ENCODE results near the gene KLK15.

DNA sequence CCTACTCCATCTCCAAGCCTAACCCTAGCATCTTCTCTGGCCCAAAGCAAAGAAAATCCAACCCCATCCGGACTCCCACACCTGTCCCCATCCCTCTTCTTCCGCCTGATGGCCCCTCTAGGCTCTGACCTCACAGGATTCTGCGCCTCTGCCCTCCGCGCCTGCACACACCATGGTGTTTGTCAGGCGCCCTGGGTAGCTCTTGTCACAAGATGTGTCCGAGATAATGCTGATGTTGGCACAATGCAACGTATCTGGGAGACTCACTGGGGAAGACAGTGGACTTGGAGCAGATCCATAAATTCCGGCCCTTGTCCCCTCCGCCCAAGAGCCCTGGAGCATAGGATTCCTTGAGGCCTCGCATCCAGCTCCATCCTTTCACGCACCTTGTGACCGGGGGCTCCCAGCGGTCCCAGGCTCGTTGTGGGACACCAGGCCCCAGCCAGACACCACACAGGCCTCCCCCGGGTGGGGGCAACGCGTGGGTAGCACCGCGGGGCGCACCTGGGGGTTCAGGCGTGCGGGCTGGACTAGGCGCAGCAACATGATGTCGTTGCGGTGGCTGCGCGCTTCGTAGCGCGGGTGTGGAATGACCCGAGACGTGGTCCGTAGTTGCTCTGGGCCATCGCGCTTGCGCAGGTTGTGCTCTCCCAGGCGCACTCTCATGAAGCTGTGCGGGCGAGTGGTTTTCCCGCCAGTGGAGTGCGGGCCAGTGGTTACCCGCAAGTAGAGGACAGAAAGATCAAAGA, 6.7 kb downstream of the KLK15 start:
- TF ChIP-seq, protein P1, sequence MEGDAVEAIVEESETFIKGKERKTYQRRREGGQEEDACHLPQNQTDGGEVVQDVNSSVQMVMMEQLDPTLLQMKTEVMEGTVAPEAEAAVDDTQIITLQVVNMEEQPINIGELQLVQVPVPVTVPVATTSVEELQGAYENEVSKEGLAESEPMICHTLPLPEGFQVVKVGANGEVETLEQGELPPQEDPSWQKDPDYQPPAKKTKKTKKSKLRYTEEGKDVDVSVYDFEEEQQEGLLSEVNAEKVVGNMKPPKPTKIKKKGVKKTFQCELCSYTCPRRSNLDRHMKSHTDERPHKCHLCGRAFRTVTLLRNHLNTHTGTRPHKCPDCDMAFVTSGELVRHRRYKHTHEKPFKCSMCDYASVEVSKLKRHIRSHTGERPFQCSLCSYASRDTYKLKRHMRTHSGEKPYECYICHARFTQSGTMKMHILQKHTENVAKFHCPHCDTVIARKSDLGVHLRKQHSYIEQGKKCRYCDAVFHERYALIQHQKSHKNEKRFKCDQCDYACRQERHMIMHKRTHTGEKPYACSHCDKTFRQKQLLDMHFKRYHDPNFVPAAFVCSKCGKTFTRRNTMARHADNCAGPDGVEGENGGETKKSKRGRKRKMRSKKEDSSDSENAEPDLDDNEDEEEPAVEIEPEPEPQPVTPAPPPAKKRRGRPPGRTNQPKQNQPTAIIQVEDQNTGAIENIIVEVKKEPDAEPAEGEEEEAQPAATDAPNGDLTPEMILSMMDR (IDR thresholded peaks at IDR 0.05) = no peak
- TF ChIP-seq ZFX (IDR thresholded peaks at IDR 0.05; ENCODE audit: borderline replicate concordance) = no peak

All from 22Rv1 (cell line).